ENCODE data around the gene MFSD6.
"Not testable (repeated sequence)": the region's sequence is repeated elsewhere in the genome, so short reads cannot be mapped to it uniquely, and the experiment has no call there.

The MFSD6 gene

GRCh38 chr2:190407662-190408537 lies at the start of gene MFSD6:
Gene MFSD6 (plus strand): TSS chr2:190408355. CDS start chr2:190436030, 27,675 bp downstream.
- peak; percentile 60 for DNase-seq (ENCODE audit: low spot score)

GRCh38 chr2:190358655-190359448 lies 49.3 kb upstream of the MFSD6 start:
- DNase-seq (ENCODE audit: low spot score) = not testable (repeated sequence)

- DNase-seq (ENCODE audit: low spot score) = no peak
Observed at GRCh38 chr2:190360561-190360960, 47.6 kb upstream of the MFSD6 start.

- DNase-seq (ENCODE audit: low spot score) = no peak
Observed at GRCh38 chr2:190360965-190361364, 47.2 kb upstream of the MFSD6 start.

- no peak for DNase-seq (ENCODE audit: low spot score)
Observed at GRCh38 chr2:190361572-190361971, 46.6 kb upstream of the MFSD6 start.

GRCh38 chr2:190362894-190363293 lies 45.3 kb upstream of the MFSD6 start:
- DNase-seq (ENCODE audit: low spot score) = no peak

GRCh38 chr2:190365499-190366204 lies 42.5 kb upstream of the MFSD6 start:
- no peak for DNase-seq (ENCODE audit: low spot score)

- DNase-seq (ENCODE audit: low spot score) = no peak
Observed at GRCh38 chr2:190366248-190366753, 41.9 kb upstream of the MFSD6 start.

- DNase-seq (ENCODE audit: low spot score) = no peak
Observed at GRCh38 chr2:190367091-190367490, 41.1 kb upstream of the MFSD6 start.

GRCh38 chr2:190369635-190370034 lies 38.5 kb upstream of the MFSD6 start:
- no peak for DNase-seq (ENCODE audit: low spot score)

- no peak for DNase-seq (ENCODE audit: low spot score)
Observed at GRCh38 chr2:190376083-190376482, 32.1 kb upstream of the MFSD6 start.

GRCh38 chr2:190376591-190377245 lies 31.4 kb upstream of the MFSD6 start:
- DNase-seq (ENCODE audit: low spot score) = no peak

GRCh38 chr2:190378880-190379237 lies 29.3 kb upstream of the MFSD6 start:
- no peak for DNase-seq (ENCODE audit: low spot score)

- DNase-seq (ENCODE audit: low spot score) = no peak
Observed at GRCh38 chr2:190379249-190379964, 28.7 kb upstream of the MFSD6 start.

- no peak for DNase-seq (ENCODE audit: low spot score)
Observed at GRCh38 chr2:190380962-190381412, 27.2 kb upstream of the MFSD6 start.

- peak; percentile 48 for DNase-seq (ENCODE audit: low spot score)
Observed at GRCh38 chr2:190382851-190383250, 25.3 kb upstream of the MFSD6 start.

GRCh38 chr2:190387422-190387821 lies 20.7 kb upstream of the MFSD6 start:
- no peak for DNase-seq (ENCODE audit: low spot score)

- DNase-seq (ENCODE audit: low spot score) = no peak
Observed at GRCh38 chr2:190396271-190396670, 11.9 kb upstream of the MFSD6 start.

- no peak for DNase-seq (ENCODE audit: low spot score)
Observed at GRCh38 chr2:190402986-190403603, 5.1 kb upstream of the MFSD6 start.

GRCh38 chr2:190404487-190404886 lies 3.7 kb upstream of the MFSD6 start:
- no peak for DNase-seq (ENCODE audit: low spot score)

- DNase-seq (ENCODE audit: low spot score) = no peak
Observed at GRCh38 chr2:190405070-190405469, 3.1 kb upstream of the MFSD6 start.
